NK-92 treated with Interleukin-12 subunit alpha and Interleukin-12 subunit beta, amount 100 ng/mL, for 24 hours (cell line): Measurements from ENCODE around the gene DNAH17.

Source experiments
- DNase-seq: peaks from one replicate; lab custom pipeline; 2025; lab: John Stamatoyannopoulos, UW

Gene DNAH17

GRCh38 chr17:78430892-78431691 lies 146.1 kb downstream of the DNAH17 start:
- DNase-seq: no peak

- DNase-seq: no peak
Observed at GRCh38 chr17:78429618-78429995, 147.6 kb downstream of the DNAH17 start.

- no peak for DNase-seq
Observed at GRCh38 chr17:78428836-78429617, 148.2 kb downstream of the DNAH17 start.

GRCh38 chr17:78428025-78428575 lies 149.1 kb downstream of the DNAH17 start:
- no peak for DNase-seq

GRCh38 chr17:78427140-78427539 lies 150.1 kb downstream of the DNAH17 start:
- DNase-seq: no peak

GRCh38 chr17:78426293-78426879 lies 150.8 kb downstream of the DNAH17 start:
- DNase-seq: no peak

- DNase-seq: no peak
Observed at GRCh38 chr17:78425429-78425828, 151.8 kb downstream of the DNAH17 start.

- DNase-seq: no peak
Observed at GRCh38 chr17:78423961-78424675, 153.1 kb downstream of the DNAH17 start.

- DNase-seq: no peak
Observed at GRCh38 chr17:78422872-78423588, 154.2 kb downstream of the DNAH17 start.

GRCh38 chr17:78422267-78422605 lies 155.0 kb downstream of the DNAH17 start:
- DNase-seq: no peak

- peak; percentile 56 for DNase-seq
Observed at GRCh38 chr17:78421534-78422266, 155.5 kb downstream of the DNAH17 start.

- DNase-seq: no peak
Observed at GRCh38 chr17:78421084-78421533, 156.1 kb downstream of the DNAH17 start.

- no peak for DNase-seq
Observed at GRCh38 chr17:78419970-78420815, 157.0 kb downstream of the DNAH17 start.

- no peak for DNase-seq
Observed at GRCh38 chr17:78418326-78419026, 158.7 kb downstream of the DNAH17 start.

GRCh38 chr17:78417531-78417909 lies 159.7 kb downstream of the DNAH17 start:
- no peak for DNase-seq

GRCh38 chr17:78416791-78417530 lies 160.2 kb downstream of the DNAH17 start:
- DNase-seq: no peak

- DNase-seq: no peak
Observed at GRCh38 chr17:78415821-78416711, 161.1 kb downstream of the DNAH17 start.
